Measurements from ENCODE around the gene FAM118A. TPM values are rescaled to one million over a fixed set of nuclear protein-coding genes. Genes with fewer than 3 reads are reported as not detected.

Gene FAM118A
- total RNA-seq, 1 donor from 2014 or later = 121 TPM

GRCh38 chr22:45314054-45314721, 4.5 kb downstream of the FAM118A start:
- peaks cover 49% of the 10 kb centered on the region for H3K4me1 Mint-ChIP-seq (ENCODE audit: unreplicated experiment)
- H3K27me3 Mint-ChIP-seq = peaks cover 3% of the 10 kb centered on the region
- peak overlapping the region; percentile 29 for H3K27ac Mint-ChIP-seq
- DNase-seq (ENCODE audit: extremely low spot score, unreplicated experiment) = no peak
- no peak for TF ChIP-seq CTCF (conservative IDR thresholded peaks at IDR 0.05)
- H3K9me3 Mint-ChIP-seq = no peaks in the 10 kb centered on the region
- peak overlapping the region; percentile 27 for H3K4me3 Mint-ChIP-seq
- H3K36me3 Mint-ChIP-seq = peaks cover 15% of the 10 kb centered on the region

GRCh38 chr22:45314786-45315185, 5.1 kb downstream of the FAM118A start:
- Mint-ChIP-seq H3K9me3 (no peaks in the 10 kb centered on the region), H3K27ac (peak overlapping the region; percentile 29), H3K4me1 (ENCODE audit: unreplicated experiment) (peaks cover 52% of the 10 kb centered on the region), H3K36me3 (peaks cover 15% of the 10 kb centered on the region), H3K4me3 (no peak overlapping the region), H3K27me3 (peaks cover 3% of the 10 kb centered on the region)
- no peak for TF ChIP-seq CTCF (conservative IDR thresholded peaks at IDR 0.05)
- no peak for DNase-seq (ENCODE audit: extremely low spot score, unreplicated experiment)

GRCh38 chr22:45316796-45317526, 7.2 kb downstream of the FAM118A start:
- peaks cover 47% of the 10 kb centered on the region for H3K4me1 Mint-ChIP-seq (ENCODE audit: unreplicated experiment)
- peaks cover 6% of the 10 kb centered on the region for H3K36me3 Mint-ChIP-seq
- no peak for DNase-seq (ENCODE audit: extremely low spot score, unreplicated experiment)
- no peaks in the 10 kb centered on the region for H3K9me3 Mint-ChIP-seq
- no peak overlapping the region for H3K27ac Mint-ChIP-seq
- TF ChIP-seq CTCF (conservative IDR thresholded peaks at IDR 0.05) = no peak
- H3K27me3 Mint-ChIP-seq = no peaks in the 10 kb centered on the region
- H3K4me3 Mint-ChIP-seq = no peak overlapping the region

GRCh38 chr22:45317551-45318167, 7.9 kb downstream of the FAM118A start:
- H3K36me3 Mint-ChIP-seq = peaks cover 8% of the 10 kb centered on the region
- peak overlapping the region; percentile 78 for H3K27ac Mint-ChIP-seq
- H3K4me3 Mint-ChIP-seq = peak overlapping the region; percentile 69
- H3K27me3 Mint-ChIP-seq = no peaks in the 10 kb centered on the region
- H3K9me3 Mint-ChIP-seq = no peaks in the 10 kb centered on the region
- no peak for DNase-seq (ENCODE audit: extremely low spot score, unreplicated experiment)
- peaks cover 47% of the 10 kb centered on the region for H3K4me1 Mint-ChIP-seq (ENCODE audit: unreplicated experiment)
- TF ChIP-seq CTCF (conservative IDR thresholded peaks at IDR 0.05) = peak; percentile 47

GRCh38 chr22:45318168-45318557, 8.4 kb downstream of the FAM118A start:
- Mint-ChIP-seq H3K27me3 (no peaks in the 10 kb centered on the region), H3K4me1 (ENCODE audit: unreplicated experiment) (peaks cover 47% of the 10 kb centered on the region), H3K9me3 (no peaks in the 10 kb centered on the region), H3K27ac (peak overlapping the region; percentile 78), H3K36me3 (peaks cover 5% of the 10 kb centered on the region), H3K4me3 (peak overlapping the region; percentile 69)
- no peak for TF ChIP-seq CTCF (conservative IDR thresholded peaks at IDR 0.05)
- no peak for DNase-seq (ENCODE audit: extremely low spot score, unreplicated experiment)
